H1 (cell line): ENCODE data around the gene CLDN8. TPM values are rescaled to one million over a fixed set of nuclear protein-coding genes. Genes with fewer than 3 reads are reported as not detected.

ENCODE experiments used
- CTCF ChIA-PET: fragments of 300-600 bp; sonication (Branson Sonifier 250); formaldehyde crosslinking; loops from one replicate; lab custom pipeline; 2021; ENCODE audit not compliant: partially characterized antibody; lab: Charles Lee
- POLR2A ChIA-PET: fragments of 300-600 bp; sonication (Branson Sonifier 250); formaldehyde crosslinking; loops from one replicate; lab custom pipeline; 2021; ENCODE audit warnings: inconsistent platforms; ENCODE audit not compliant: partially characterized antibody; lab: Charles Lee
- DNase-seq, 2 experiments: peaks; one replicate each; pipeline versions ENCODE4 v3.0.0 to v3.0.0-alpha.2; 2010 to 2022; ENCODE audit warnings: low spot score in 2 of 2, low read depth in 1 of 2, mixed read lengths in 1 of 2
- FAIRE-seq: peaks from 2 replicates; lab custom pipeline; 2011; peaks lifted over from hg19 to GRCh38; lab: Jason Lieb, UNC
- H2AFZ ChIP-seq: 2 replicates; pipeline ENCODE4 v1.8.1; 2012; ENCODE audit warnings: low read length, inconsistent platforms
- H2AK5ac ChIP-seq: 2 replicates; pipeline ENCODE4 v1.6.1; 2013; ENCODE audit warnings: low read depth, low read length
- H2BK120ac ChIP-seq: replicated peaks from 2 replicates; pipeline ENCODE3; 2013; ENCODE audit warnings: low read depth, low read length, inconsistent platforms
- H2BK12ac ChIP-seq: 2 replicates; pipeline ENCODE4 v1.6.1; 2013; ENCODE audit warnings: low read depth, low read length
- H2BK15ac ChIP-seq: 2 replicates; pipeline ENCODE4 v1.6.1; 2013; ENCODE audit warnings: low read length
- H2BK20ac ChIP-seq: 2 replicates; pipeline ENCODE4 v1.6.1; 2013; ENCODE audit warnings: low read length
- H2BK5ac ChIP-seq: 2 replicates; pipeline ENCODE4 v1.6.1; 2013; ENCODE audit warnings: low read depth, low read length
- H3K14ac ChIP-seq: 2 replicates; pipeline ENCODE4 v1.6.1; 2013; ENCODE audit warnings: inconsistent platforms; ENCODE audit not compliant: insufficient read length
- H3K18ac ChIP-seq: 2 replicates; pipeline ENCODE4 v1.6.1; 2013; ENCODE audit warnings: low read length; ENCODE audit errors: extremely low read depth
- H3K23ac ChIP-seq: 2 replicates; pipeline ENCODE4 v1.6.1; 2013; ENCODE audit warnings: inconsistent platforms; ENCODE audit not compliant: insufficient read length
- H3K23me2 ChIP-seq: 2 replicates; pipeline ENCODE4 v1.6.1; 2013; ENCODE audit warnings: low read depth, low read length
- H3K27ac ChIP-seq: 2 replicates; pipeline ENCODE4 v1.6.1; 2011; ENCODE audit warnings: low read depth, low read length, inconsistent platforms
- H3K27me3 ChIP-seq, 4 experiments: replicated peaks in 1 of 4; 1 replicate in 1 of 4; 2 replicates in 3 of 4; pipeline versions ENCODE4 v1.6.1 to v1.8.1; 2011 to 2013; ENCODE audit warnings: low read length in 3 of 4, mild to moderate bottlenecking in 3 of 4, inconsistent platforms in 2 of 4, mixed read lengths in 2 of 4, moderate library complexity in 1 of 4; ENCODE audit not compliant: control insufficient read depth in 3 of 4, insufficient read depth in 3 of 4; ENCODE audit errors: extremely low read depth in 1 of 4
- H3K36me3 ChIP-seq, 4 experiments: 2 replicates each; pipeline versions ENCODE4 v1.6.1 to v1.8.1; 2011 to 2013; ENCODE audit warnings: mild to moderate bottlenecking in 4 of 4, low read length in 3 of 4, moderate library complexity in 2 of 4, control low read depth in 1 of 4, inconsistent platforms in 1 of 4; ENCODE audit not compliant: insufficient read depth in 4 of 4, control insufficient read depth in 2 of 4
- H3K4ac ChIP-seq: replicated peaks from 2 replicates; pipeline ENCODE3; 2013; ENCODE audit warnings: low read length, low read depth, mixed read lengths, inconsistent platforms; ENCODE audit not compliant: insufficient read length
- H3K4me1 ChIP-seq, 4 experiments: replicated peaks in 1 of 4; 1 replicate in 1 of 4; 2 replicates in 3 of 4; pipeline versions ENCODE4 v1.6.1 to v1.8.1; 2011 to 2013; ENCODE audit warnings: low read length in 3 of 4, inconsistent platforms in 2 of 4, mixed read lengths in 1 of 4; ENCODE audit not compliant: insufficient read depth in 4 of 4, control insufficient read depth in 3 of 4
- H3K4me2 ChIP-seq, 2 experiments: 2 replicates each; pipeline versions ENCODE4 v1.6.1 to v1.8.1; 2011 to 2013; ENCODE audit warnings: low read depth in 2 of 2, low read length in 2 of 2, control low read depth in 1 of 2, inconsistent platforms in 1 of 2, mild to moderate bottlenecking in 1 of 2; ENCODE audit not compliant: insufficient read depth in 1 of 2
- H3K4me3 ChIP-seq, 4 experiments: fragments of 200-600, 300-600 bp in 1 of 4; sonication (generic), shearing (Covaris generic), sonication (Bioruptor Twin) in 1 of 4; 2 replicates each; pipeline versions ENCODE4 v1.5.1 to v1.8.1; 2011 to 2016; ENCODE audit warnings: low read length in 4 of 4, low read depth in 3 of 4, control low read depth in 2 of 4, inconsistent platforms in 2 of 4, mild to moderate bottlenecking in 2 of 4, mixed read lengths in 1 of 4, moderate library complexity in 1 of 4; ENCODE audit not compliant: insufficient read depth in 2 of 4; ENCODE audit errors: extremely low read depth in 1 of 4
- H3K56ac ChIP-seq: replicated peaks from 2 replicates; pipeline ENCODE3; 2013; ENCODE audit warnings: low read depth, mild to moderate bottlenecking, mixed read lengths, low read length, inconsistent platforms; ENCODE audit not compliant: insufficient read length
- H3K79me1 ChIP-seq: 2 replicates; pipeline ENCODE4 v1.6.1; 2013; ENCODE audit warnings: low read depth, low read length, control low read depth
- H3K79me2 ChIP-seq, 2 experiments: 2 replicates each; pipeline versions ENCODE4 v1.6.1 to v1.8.1; 2012 to 2013; ENCODE audit warnings: low read length in 2 of 2, mild to moderate bottlenecking in 2 of 2, inconsistent platforms in 1 of 2; ENCODE audit not compliant: insufficient read depth in 2 of 2, control insufficient read depth in 1 of 2
- H3K9ac ChIP-seq, 4 experiments: replicated peaks in 1 of 4; 1 replicate in 1 of 4; 2 replicates in 3 of 4; pipeline versions ENCODE4 v1.6.1 to v1.8.1; 2011 to 2013; ENCODE audit warnings: low read depth in 3 of 4, low read length in 3 of 4, control low read depth in 2 of 4, mild to moderate bottlenecking in 2 of 4, moderate library complexity in 2 of 4, inconsistent platforms in 1 of 4; ENCODE audit errors: extremely low read depth in 1 of 4
- H3K9me3 ChIP-seq, 2 experiments: 2 replicates each; pipeline versions ENCODE4 v1.6.1 to v1.8.1; 2012 to 2013; ENCODE audit warnings: mild to moderate bottlenecking in 2 of 2, moderate library complexity in 2 of 2, control low read depth in 1 of 2, inconsistent platforms in 1 of 2, low read depth in 1 of 2, low read length in 1 of 2, mixed read lengths in 1 of 2; ENCODE audit not compliant: insufficient read depth in 2 of 2
- H4K20me1 ChIP-seq, 2 experiments: replicated peaks in 1 of 2; 2 replicates each; pipeline versions ENCODE3 to v1.8.1; 2011 to 2013; ENCODE audit warnings: inconsistent platforms in 2 of 2, low read length in 2 of 2, mild to moderate bottlenecking in 1 of 2; ENCODE audit not compliant: insufficient read depth in 2 of 2, control insufficient read depth in 1 of 2
- H4K5ac ChIP-seq: 2 replicates; pipeline ENCODE4 v1.6.1; 2013; ENCODE audit warnings: low read length, low read depth, mixed read lengths, inconsistent platforms; ENCODE audit not compliant: insufficient read length
- H4K8ac ChIP-seq: 2 replicates; pipeline ENCODE4 v1.8.0; 2013; ENCODE audit warnings: mild to moderate bottlenecking, moderate library complexity, low read length, inconsistent platforms; ENCODE audit not compliant: insufficient read depth; ENCODE audit errors: extremely low read depth
- H4K91ac ChIP-seq: replicated peaks from 2 replicates; pipeline ENCODE3; 2013; ENCODE audit warnings: low read length, mixed read lengths, inconsistent platforms; ENCODE audit not compliant: insufficient read length
- CEBPB ChIP-seq: IDR thresholded peaks from 2 replicates; pipeline ENCODE4 v1.6.1; 2012; ENCODE audit warnings: low read depth, low read length
- FOSL1 ChIP-seq: IDR thresholded peaks from 2 replicates; pipeline ENCODE4 v1.6.1; 2011; ENCODE audit warnings: mild to moderate bottlenecking, low read depth, low read length, moderate library complexity; ENCODE audit not compliant: insufficient read depth
- WGBS, 2 experiments: shearing (Covaris generic) in 1 of 2; methylation state at CpG; one replicate each; pipeline versions ENCODE4 v1.1.6 to v1.1.7; 2013 to 2015; ENCODE audit warnings: low lambda C conversion rate in 2 of 2, mixed read lengths in 2 of 2, inconsistent platforms in 1 of 2, low coverage in 1 of 2, missing lambda C conversion rate in 1 of 2; ENCODE audit not compliant: insufficient replicate concordance in 2 of 2, insufficient coverage in 1 of 2, insufficient read length in 1 of 2; ENCODE audit errors: extremely low coverage in 1 of 2, missing lambda C conversion rate in 1 of 2; 5-methylcytosine and 5-hydroxymethylcytosine counted together
- polyA plus RNA-seq, 7 experiments: library from polyadenylated mRNA; depleted of rRNA in 3 of 7; stranded (reverse) in 5 of 7; unstranded in 2 of 7; fragments of >200 nt in 5 of 7; fragments of 200-250 nt in 2 of 7; gene quantifications; 1 replicate in 5 of 7; 2 replicates in 1 of 7; 4 replicates in 1 of 7; pipeline versions ENCODE4 v1.2.1 to v1.2.3, GENCODE V29; 2011 to 2013; ENCODE audit warnings: missing spikeins in 2 of 7, mixed read lengths in 2 of 7
- total RNA-seq: library from RNA; stranded (reverse); fragmentation: NEBNext Ultra II Directional; extraction: Animal tissue kit (Norgen Biotek cat#: 25700); gene quantifications from 2 replicates; pipeline ENCODE4 v1.2.1, GENCODE V29; 2021

The CLDN8 gene
- total and polyA plus RNA-seq, 2 of the 8 experiments (the other 6 are each of a cell fraction or from before 2014, with no cell fraction given): not detected

GRCh38 chr21:30186242-30186641 is 29.7 kb downstream of the CLDN8 start:
- no peak overlapping the region for H3K9ac ChIP-seq
- no peak overlapping the region for H3K14ac ChIP-seq
- DNase-seq (no peak), FAIRE-seq (no peak)
- H3K18ac ChIP-seq: no peak overlapping the region
- no peak overlapping the region for H4K8ac ChIP-seq
- no peaks in the 10 kb centered on the region for H3K79me2 ChIP-seq
- no peak overlapping the region for H2BK120ac ChIP-seq
- no peaks in the 10 kb centered on the region for H3K23me2 ChIP-seq
- H2BK5ac ChIP-seq: no peak overlapping the region
- H2AFZ ChIP-seq: no peak overlapping the region
- H2BK12ac ChIP-seq: no peak overlapping the region
- H3K56ac ChIP-seq: no peak overlapping the region
- H3K9me3 ChIP-seq: no peaks in the 10 kb centered on the region
- no peaks in the 10 kb centered on the region for H3K27me3 ChIP-seq
- no peak overlapping the region for H3K27ac ChIP-seq
- ChIA-PET CTCF (interaction anchor here (1.0 kb wide), 1 partner anchor 10 kb away, joined by 3 read pairs; no protein-coding TSS in a partner anchor), POLR2A (no interaction called here)
- no peak overlapping the region for H4K5ac ChIP-seq
- H3K79me1 ChIP-seq: no peaks in the 10 kb centered on the region
- H3K4me3 ChIP-seq: no peak overlapping the region
- WGBS, 2 experiments: 89% methylated on average over 2 of the region's 2 CpGs; no CpG with 5 or more reads in 1 of the 2 experiments
- TF ChIP-seq FOSL1 (no peak), CEBPB (0 out of 2 replicates have a peak, but pooled peaks have one; percentile 2)
- no peak overlapping the region for H3K4me2 ChIP-seq
- no peak overlapping the region for H3K4ac ChIP-seq
- H3K4me1 ChIP-seq: no peaks in the 10 kb centered on the region
- no peaks in the 10 kb centered on the region for H4K20me1 ChIP-seq
- no peak overlapping the region for H2BK20ac ChIP-seq
- H2AK5ac ChIP-seq: no peak overlapping the region
- no peak overlapping the region for H3K23ac ChIP-seq
- H3K36me3 ChIP-seq: no peaks in the 10 kb centered on the region
- no peak overlapping the region for H4K91ac ChIP-seq
- no peak overlapping the region for H2BK15ac ChIP-seq
